Measurements from ENCODE around the gene STYK1. TPM values are rescaled to one million over a fixed set of nuclear protein-coding genes. Genes with fewer than 3 reads are reported as not detected.

STYK1 gene
- total RNA-seq, 1 donor from 2014 or later = not detected

DNA sequence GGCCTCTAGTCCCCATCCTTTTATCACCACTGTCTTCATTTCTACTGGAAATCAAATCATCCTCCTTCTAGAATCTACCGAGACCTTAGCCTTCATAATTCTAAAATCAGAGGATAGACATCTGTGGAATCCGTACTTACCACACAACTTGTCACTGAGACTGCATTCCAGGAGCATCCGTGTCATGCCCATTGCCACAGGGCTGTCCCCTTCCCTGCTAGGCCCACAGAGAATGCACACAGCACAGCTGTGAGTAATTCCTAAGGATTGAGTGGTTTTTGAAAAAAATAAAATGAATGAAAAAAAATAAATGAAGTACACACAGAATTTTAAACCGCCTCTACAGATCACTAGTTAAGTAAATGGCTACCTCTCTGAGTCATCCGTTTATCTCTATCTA is 39.4 kb downstream of the STYK1 start:
- Mint-ChIP-seq H3K36me3 (ENCODE audit: low read depth) (no peaks in the 10 kb centered on the region), H3K4me1 (ENCODE audit: low read depth) (no peaks in the 10 kb centered on the region), H3K4me3 (ENCODE audit: low read depth) (no peak overlapping the region), H3K27ac (no peak overlapping the region), H3K27me3 (ENCODE audit: low read depth) (peaks cover 39% of the 10 kb centered on the region), H3K9me3 (no peaks in the 10 kb centered on the region)
- no peak for DNase-seq (ENCODE audit: low spot score)
- intact Hi-C loops (cut with micrococcal nuclease) = no loop called here

DNA sequence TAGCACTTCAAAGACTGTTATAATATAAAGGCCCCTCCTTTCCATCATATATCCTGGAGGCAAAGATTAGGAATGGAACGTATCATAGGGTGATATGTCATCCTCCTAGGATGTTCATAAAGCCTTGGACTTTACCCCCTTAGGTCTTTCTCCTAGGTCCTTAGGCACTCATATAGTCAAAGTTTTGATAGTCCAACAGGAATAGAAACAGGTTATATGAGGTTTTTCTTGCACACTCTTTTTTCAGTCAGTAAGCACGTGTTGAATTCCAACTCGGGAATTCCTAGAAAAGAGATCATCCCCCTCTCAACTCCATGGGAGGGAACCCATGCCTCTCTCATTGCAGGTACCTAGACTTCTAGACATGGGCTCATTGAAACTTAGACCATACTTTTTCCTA is 40.3 kb downstream of the STYK1 start:
- no peak overlapping the region for H3K4me3 Mint-ChIP-seq (ENCODE audit: low read depth)
- H3K4me1 Mint-ChIP-seq (ENCODE audit: low read depth) = no peaks in the 10 kb centered on the region
- intact Hi-C loops (cut with micrococcal nuclease) = no loop called here
- H3K27ac Mint-ChIP-seq = no peak overlapping the region
- DNase-seq (ENCODE audit: low spot score) = no peak
- H3K36me3 Mint-ChIP-seq (ENCODE audit: low read depth) = no peaks in the 10 kb centered on the region
- H3K27me3 Mint-ChIP-seq (ENCODE audit: low read depth) = peaks cover 39% of the 10 kb centered on the region
- no peaks in the 10 kb centered on the region for H3K9me3 Mint-ChIP-seq

DNA sequence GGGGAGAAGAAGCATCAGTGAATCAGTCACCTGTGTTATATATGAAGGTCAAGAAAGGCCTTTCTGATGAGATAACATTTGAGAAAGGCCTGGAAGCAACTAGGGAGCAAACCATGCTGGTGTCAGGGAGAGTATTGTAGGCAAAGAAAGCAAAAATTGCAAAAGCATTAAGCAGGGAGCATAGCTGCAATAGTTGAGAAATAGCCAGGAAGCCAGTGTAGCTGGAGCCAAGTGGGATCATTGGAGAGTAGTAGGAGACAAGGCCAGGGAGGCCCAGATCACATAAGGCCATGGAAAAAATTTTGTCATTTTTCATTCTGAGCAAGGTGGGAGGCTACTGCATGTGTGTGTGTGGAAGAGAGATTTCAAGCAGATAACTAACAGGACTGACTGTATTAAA is 41.6 kb downstream of the STYK1 start:
- Mint-ChIP-seq H3K36me3 (ENCODE audit: low read depth) (no peaks in the 10 kb centered on the region), H3K9me3 (no peaks in the 10 kb centered on the region), H3K4me3 (ENCODE audit: low read depth) (no peak overlapping the region), H3K4me1 (ENCODE audit: low read depth) (no peaks in the 10 kb centered on the region), H3K27ac (no peak overlapping the region), H3K27me3 (ENCODE audit: low read depth) (peaks cover 51% of the 10 kb centered on the region)
- intact Hi-C loops (cut with micrococcal nuclease) = no loop called here
- no peak for DNase-seq (ENCODE audit: low spot score)

DNA sequence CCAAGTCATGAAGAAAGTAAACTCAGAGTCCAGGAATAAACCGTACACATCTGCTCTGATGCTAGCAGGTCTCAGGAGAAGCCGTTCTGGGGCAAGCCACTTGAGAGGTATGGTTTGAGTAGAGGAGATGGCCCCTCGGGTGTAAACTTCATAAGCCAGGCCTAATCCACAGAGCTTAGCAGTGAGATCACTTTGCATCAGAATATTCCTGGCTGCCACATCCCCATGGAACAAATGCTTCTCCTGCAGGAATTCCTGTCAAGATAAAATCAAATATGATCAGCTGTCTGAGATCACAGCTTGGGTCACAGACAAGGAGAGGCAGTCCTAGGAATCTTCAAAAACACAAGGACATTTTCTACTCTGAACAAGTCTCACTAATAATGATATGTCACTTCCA is 49.2 kb downstream of the STYK1 start:
- intact Hi-C loops (cut with micrococcal nuclease) = no loop called here
- no peaks in the 10 kb centered on the region for H3K36me3 Mint-ChIP-seq (ENCODE audit: low read depth)
- peaks cover 48% of the 10 kb centered on the region for H3K27me3 Mint-ChIP-seq (ENCODE audit: low read depth)
- no peak overlapping the region for H3K27ac Mint-ChIP-seq
- DNase-seq (ENCODE audit: low spot score) = no peak
- H3K4me1 Mint-ChIP-seq (ENCODE audit: low read depth) = no peaks in the 10 kb centered on the region
- H3K4me3 Mint-ChIP-seq (ENCODE audit: low read depth) = no peak overlapping the region
- H3K9me3 Mint-ChIP-seq = no peaks in the 10 kb centered on the region

DNA sequence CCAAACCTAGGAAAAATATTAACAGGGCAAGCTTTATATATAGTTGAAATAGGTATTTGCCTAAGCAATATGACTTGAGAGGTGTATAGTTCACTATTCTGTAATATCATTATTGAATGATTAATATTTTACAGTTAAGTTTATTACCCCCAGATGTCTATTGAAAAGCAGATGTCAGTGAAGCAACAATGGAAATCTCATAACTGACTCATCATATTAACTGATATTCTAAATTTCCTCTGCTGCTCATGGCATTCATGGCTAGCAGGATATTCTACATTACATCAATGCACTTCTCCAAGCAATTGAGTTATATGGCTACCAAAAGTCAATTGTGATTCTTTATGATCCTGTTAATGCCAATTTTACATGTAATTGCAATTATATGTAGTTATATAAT is 50.7 kb downstream of the STYK1 start:
- peaks cover 52% of the 10 kb centered on the region for H3K27me3 Mint-ChIP-seq (ENCODE audit: low read depth)
- H3K4me1 Mint-ChIP-seq (ENCODE audit: low read depth) = no peaks in the 10 kb centered on the region
- no peak overlapping the region for H3K4me3 Mint-ChIP-seq (ENCODE audit: low read depth)
- H3K36me3 Mint-ChIP-seq (ENCODE audit: low read depth) = no peaks in the 10 kb centered on the region
- H3K9me3 Mint-ChIP-seq = no peaks in the 10 kb centered on the region
- H3K27ac Mint-ChIP-seq = no peak overlapping the region
- intact Hi-C loops (cut with micrococcal nuclease) = no loop called here
- DNase-seq (ENCODE audit: low spot score) = no peak

DNA sequence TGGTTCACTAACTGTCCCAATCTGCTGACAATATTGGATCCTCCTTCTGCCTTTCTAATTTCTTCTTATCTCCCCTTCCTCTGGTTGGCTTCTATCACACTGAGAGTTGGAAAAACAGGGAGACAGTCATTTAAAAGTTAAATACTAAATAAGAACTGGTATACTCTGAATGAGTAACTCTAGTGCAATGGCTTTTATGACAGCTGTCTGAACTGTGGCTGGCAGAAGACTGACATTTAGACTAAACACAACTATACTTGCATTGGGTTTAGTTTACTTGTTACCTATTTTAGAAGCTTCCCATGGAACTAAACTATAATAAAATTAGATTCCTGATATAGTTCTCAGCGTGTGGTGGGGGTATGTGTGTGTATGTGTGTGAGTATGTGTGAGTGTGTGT is 52.6 kb downstream of the STYK1 start:
- H3K4me1 Mint-ChIP-seq (ENCODE audit: low read depth) = no peaks in the 10 kb centered on the region
- no peaks in the 10 kb centered on the region for H3K36me3 Mint-ChIP-seq (ENCODE audit: low read depth)
- H3K4me3 Mint-ChIP-seq (ENCODE audit: low read depth) = no peak overlapping the region
- intact Hi-C loops (cut with micrococcal nuclease) = no loop called here
- H3K27me3 Mint-ChIP-seq (ENCODE audit: low read depth) = peaks cover 46% of the 10 kb centered on the region
- H3K9me3 Mint-ChIP-seq = no peaks in the 10 kb centered on the region
- no peak for DNase-seq (ENCODE audit: low spot score)
- no peak overlapping the region for H3K27ac Mint-ChIP-seq

DNA sequence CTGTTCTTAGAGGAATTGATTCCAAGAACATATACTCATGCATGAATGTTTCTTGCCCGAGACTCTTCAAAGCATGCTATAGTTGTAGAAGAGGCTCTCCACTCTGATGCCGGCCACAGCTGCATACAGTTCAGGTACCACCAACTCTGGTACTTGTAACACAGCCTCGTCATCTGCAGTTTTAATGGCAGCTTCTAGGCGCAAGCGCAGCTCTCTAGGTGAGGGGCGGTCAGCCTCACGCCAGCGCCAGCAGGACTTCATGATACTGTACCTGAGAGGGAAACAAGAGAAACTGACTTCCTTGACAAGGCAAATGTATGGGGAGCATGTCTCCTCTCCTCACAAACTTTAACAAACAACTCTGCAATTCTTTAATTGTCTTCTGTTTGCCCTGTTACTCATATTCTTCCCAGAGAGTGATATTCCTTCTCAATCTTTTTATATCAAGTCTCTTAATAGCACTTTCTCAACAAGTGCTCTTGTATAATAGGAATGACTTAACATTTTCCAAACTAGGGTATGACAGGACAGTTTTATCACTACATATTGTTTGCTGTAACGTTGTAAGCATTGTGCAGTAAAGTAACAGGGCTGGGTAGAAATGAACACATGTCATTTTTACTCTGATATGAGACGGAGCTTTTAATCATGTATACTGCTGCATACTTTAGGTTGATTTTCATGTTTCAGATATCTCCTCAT is 53.6 kb downstream of the STYK1 start:
- Mint-ChIP-seq H3K4me1 (ENCODE audit: low read depth) (peaks cover under 1% of the 10 kb centered on the region), H3K27ac (no peak overlapping the region), H3K27me3 (ENCODE audit: low read depth) (peaks cover 43% of the 10 kb centered on the region), H3K36me3 (ENCODE audit: low read depth) (no peaks in the 10 kb centered on the region), H3K9me3 (no peaks in the 10 kb centered on the region), H3K4me3 (ENCODE audit: low read depth) (no peak overlapping the region)
- intact Hi-C loops (cut with micrococcal nuclease) = no loop called here
- no peak for DNase-seq (ENCODE audit: low spot score)

DNA sequence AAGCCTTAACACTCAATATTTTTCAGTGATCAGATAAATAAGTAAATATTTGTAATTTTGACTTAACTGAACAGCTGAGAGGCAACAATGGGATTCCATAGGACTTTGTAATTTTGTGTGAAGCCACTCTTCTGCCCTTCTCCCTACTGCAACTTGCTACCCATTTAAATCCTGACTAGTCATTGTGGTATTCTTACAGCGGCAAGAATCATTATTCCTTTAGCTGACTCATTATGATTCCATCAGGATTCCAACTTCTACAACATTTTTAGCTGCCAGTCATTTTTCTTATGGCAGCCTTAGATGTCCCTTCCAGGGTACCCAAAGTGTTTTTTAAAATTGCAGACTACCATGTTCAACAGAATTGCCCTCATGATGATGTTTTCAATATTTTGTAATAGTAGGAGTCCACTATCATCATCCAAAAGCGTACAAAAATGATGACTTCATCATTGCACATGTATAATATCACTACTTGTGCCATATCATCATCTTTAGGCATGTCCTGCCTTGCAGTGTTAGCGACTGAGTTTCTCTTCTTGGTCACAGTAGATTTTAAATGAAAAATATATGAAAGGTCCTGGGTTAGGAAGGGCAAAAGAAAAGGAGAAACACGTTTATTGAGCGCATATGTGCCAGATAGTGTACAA is 55.4 kb downstream of the STYK1 start:
- intact Hi-C loops (cut with micrococcal nuclease) = no loop called here

DNA sequence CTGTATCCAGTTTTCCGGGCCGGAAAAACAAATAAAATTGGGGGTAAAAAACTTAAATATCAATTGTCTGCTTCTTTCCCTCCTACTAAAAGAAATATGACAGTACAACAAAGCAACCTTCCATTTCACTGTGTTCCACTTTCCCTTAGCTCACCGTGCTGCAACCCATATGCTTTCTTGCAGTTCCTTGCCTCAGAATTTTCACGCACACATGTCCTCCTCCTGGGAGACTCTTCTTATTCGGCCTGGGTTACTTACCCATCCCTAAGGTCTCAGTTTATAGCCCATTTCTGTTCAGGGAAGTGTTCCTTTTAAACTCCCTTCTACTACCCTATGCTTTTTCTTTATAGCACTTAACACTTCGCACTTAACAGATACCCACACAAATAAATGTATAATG is 56.0 kb downstream of the STYK1 start:
- no peak for DNase-seq (ENCODE audit: low spot score)
- intact Hi-C loops (cut with micrococcal nuclease) = no loop called here
- Mint-ChIP-seq H3K9me3 (no peaks in the 10 kb centered on the region), H3K4me3 (ENCODE audit: low read depth) (no peak overlapping the region), H3K4me1 (ENCODE audit: low read depth) (peaks cover 10% of the 10 kb centered on the region), H3K27me3 (ENCODE audit: low read depth) (peaks cover 42% of the 10 kb centered on the region), H3K36me3 (ENCODE audit: low read depth) (peaks cover 4% of the 10 kb centered on the region), H3K27ac (no peak overlapping the region)

More for the DNA sequence above, 55.4 kb downstream of the STYK1 start:
- peaks cover under 1% of the 10 kb centered on the region for H3K36me3 Mint-ChIP-seq (ENCODE audit: low read depth)
- H3K4me3 Mint-ChIP-seq (ENCODE audit: low read depth) = no peak overlapping the region
- no peak for DNase-seq (ENCODE audit: low spot score)
- no peak overlapping the region for H3K27ac Mint-ChIP-seq
- H3K9me3 Mint-ChIP-seq = no peaks in the 10 kb centered on the region
- H3K27me3 Mint-ChIP-seq (ENCODE audit: low read depth) = peaks cover 43% of the 10 kb centered on the region
- peaks cover 10% of the 10 kb centered on the region for H3K4me1 Mint-ChIP-seq (ENCODE audit: low read depth)

DNA sequence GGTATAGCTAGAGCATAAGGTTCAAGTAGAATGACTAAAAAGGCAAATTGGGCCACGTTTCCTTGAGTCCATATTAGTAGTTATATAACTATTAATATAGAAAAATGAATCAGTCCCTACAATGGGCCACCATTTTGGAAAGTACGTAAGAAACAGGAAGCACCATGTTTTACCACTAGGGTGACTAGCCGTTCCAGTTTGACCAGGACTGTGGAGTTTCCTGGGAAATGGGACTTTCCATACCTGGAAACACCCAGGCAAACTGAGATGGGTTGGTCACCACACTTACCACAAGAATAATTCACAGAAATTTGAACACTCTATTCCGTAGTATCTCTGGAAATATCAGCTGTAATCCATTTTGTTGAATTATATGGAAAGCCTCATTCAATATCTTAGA is 58.3 kb downstream of the STYK1 start:
- DNase-seq (ENCODE audit: low spot score) = no peak
- Mint-ChIP-seq H3K36me3 (ENCODE audit: low read depth) (peaks cover 20% of the 10 kb centered on the region), H3K9me3 (no peaks in the 10 kb centered on the region), H3K27ac (no peak overlapping the region), H3K27me3 (ENCODE audit: low read depth) (peaks cover 27% of the 10 kb centered on the region), H3K4me3 (ENCODE audit: low read depth) (no peak overlapping the region), H3K4me1 (ENCODE audit: low read depth) (peaks cover 27% of the 10 kb centered on the region)
- intact Hi-C loops (cut with micrococcal nuclease) = no loop called here

DNA sequence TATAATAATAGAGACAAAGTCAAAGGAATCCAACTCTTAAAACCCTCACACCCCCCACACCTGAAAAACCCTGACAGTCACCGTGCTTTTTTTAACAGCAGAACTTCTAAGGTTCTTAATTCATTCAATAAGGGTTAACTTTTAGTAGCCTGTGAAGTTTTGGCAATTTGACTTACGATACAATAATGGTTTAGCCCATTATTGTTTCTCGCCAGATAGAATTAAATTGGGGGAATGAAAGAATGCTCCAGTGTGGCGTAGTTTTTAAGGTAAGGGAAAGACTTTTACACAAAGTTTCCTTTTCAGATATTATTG is 59.8 kb downstream of the STYK1 start:
- H3K27me3 Mint-ChIP-seq (ENCODE audit: low read depth) = peaks cover 14% of the 10 kb centered on the region
- peak overlapping the region; percentile 100 for H3K27ac Mint-ChIP-seq
- DNase-seq (ENCODE audit: low spot score) = no peak
- peaks cover 32% of the 10 kb centered on the region for H3K36me3 Mint-ChIP-seq (ENCODE audit: low read depth)
- no peaks in the 10 kb centered on the region for H3K9me3 Mint-ChIP-seq
- intact Hi-C loops (cut with micrococcal nuclease) = loop anchor here (5.0 kb wide), 2 partner anchors 58 to 667 kb away; partner anchors contain the start of gene STYK1
- H3K4me3 Mint-ChIP-seq (ENCODE audit: low read depth) = peak overlapping the region; percentile 100
- peaks cover 27% of the 10 kb centered on the region for H3K4me1 Mint-ChIP-seq (ENCODE audit: low read depth)

DNA sequence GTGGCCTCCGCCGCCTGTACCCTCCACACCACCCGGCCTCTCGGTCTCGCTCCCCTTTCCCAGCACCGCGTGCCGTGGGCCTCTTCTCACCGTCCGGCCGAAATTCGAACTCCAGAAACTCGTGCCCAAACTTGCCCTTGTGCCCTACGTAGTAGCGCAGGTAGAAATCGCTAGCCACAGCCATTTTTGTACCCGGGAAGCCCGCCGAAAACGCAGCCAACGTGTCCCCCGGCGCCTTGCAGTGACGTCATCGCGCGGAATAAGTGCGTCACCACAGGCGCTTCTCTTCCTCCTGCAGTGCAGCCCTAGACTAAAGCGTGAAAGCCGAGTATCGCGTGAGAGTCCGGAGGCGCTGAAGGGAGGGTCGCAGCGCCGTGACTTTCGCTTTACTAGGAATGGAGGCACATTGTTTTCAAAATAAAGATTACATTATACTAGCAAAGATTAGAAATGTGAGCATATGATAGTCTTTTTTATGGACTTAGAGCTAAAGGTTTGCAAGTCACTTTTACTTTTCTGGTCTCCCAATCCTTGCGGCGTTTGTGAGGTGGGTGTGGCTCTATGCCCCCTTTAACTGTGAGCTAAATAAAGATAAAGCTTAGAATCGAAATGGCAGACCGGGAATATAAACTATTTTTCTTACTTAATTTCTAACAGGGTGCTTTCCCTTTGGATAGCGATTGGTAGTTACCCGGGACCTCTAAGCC is 60.4 kb downstream of the STYK1 start, which contains the start of gene MAGOHB:
Gene MAGOHB (minus strand): TSS at position 261 of the 707 bp plus-strand sequence. CDS start 77 bp downstream, at position 184.
- no peaks in the 10 kb centered on the region for H3K9me3 Mint-ChIP-seq
- peaks cover 11% of the 10 kb centered on the region for H3K27me3 Mint-ChIP-seq (ENCODE audit: low read depth)
- peaks cover 27% of the 10 kb centered on the region for H3K4me1 Mint-ChIP-seq (ENCODE audit: low read depth)
- H3K36me3 Mint-ChIP-seq (ENCODE audit: low read depth) = peaks cover 37% of the 10 kb centered on the region
- intact Hi-C loops (cut with micrococcal nuclease) = loop anchor here (1.0 to 5.0 kb wide), 5 partner anchors 59 to 666 kb away; partner anchors contain the start of genes SMIM10L1 and STYK1
- H3K4me3 Mint-ChIP-seq (ENCODE audit: low read depth) = peak within 1 kb of the TSS; percentile 100
- peak; percentile 97 for DNase-seq (ENCODE audit: low spot score)
- peak within 1 kb of the TSS; percentile 100 for H3K27ac Mint-ChIP-seq

DNA sequence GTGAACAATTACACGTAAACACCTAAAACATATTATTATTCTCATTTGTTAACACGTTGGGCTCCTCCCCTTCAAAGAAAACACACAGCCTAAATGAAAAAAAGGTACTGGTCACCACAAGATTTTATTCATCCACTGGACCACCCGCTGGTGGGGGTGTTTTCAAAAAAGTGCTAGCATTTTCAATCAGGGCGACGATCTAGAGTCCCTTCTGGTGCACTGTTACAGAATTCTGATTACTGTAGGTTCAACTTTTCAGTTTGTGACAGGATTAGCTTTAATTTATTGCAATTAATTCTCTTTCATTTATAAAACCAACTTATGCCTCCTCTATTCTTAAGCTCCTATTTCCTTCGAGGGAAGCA is 60.9 kb downstream of the STYK1 start:
- H3K4me1 Mint-ChIP-seq (ENCODE audit: low read depth) = peaks cover 28% of the 10 kb centered on the region
- peaks cover 6% of the 10 kb centered on the region for H3K27me3 Mint-ChIP-seq (ENCODE audit: low read depth)
- H3K36me3 Mint-ChIP-seq (ENCODE audit: low read depth) = peaks cover 42% of the 10 kb centered on the region
- H3K9me3 Mint-ChIP-seq = no peaks in the 10 kb centered on the region
- intact Hi-C loops (cut with micrococcal nuclease) = loop anchor here (1.0 to 5.0 kb wide), 5 partner anchors 59 to 666 kb away; partner anchors contain the start of genes SMIM10L1 and STYK1
- DNase-seq (ENCODE audit: low spot score) = no peak
- peak overlapping the region; percentile 100 for H3K27ac Mint-ChIP-seq
- peak overlapping the region; percentile 100 for H3K4me3 Mint-ChIP-seq (ENCODE audit: low read depth)

All from activated T-helper 2 cell treated with anti-CD3 and anti-CD28 coated beads, Interferon-gamma antibody, Interleukin-2, Interleukin-4, amounts not matched to agents 10 μg/mL and 5 μg/mL and 100 μg/mL, durations not matched to agents 14 hours and 24 hours and 36 hours (primary cell).